ENCODE data around the gene PIH1D1. TPM values are rescaled to one million over a fixed set of nuclear protein-coding genes. Genes with fewer than 3 reads are reported as not detected.

PIH1D1 gene
- total RNA-seq, 1 experiment from 2014 or later: 122 TPM

- TF ChIP-seq EZH2 (IDR thresholded peaks at IDR 0.05; ENCODE audit: borderline replicate concordance, low read depth, low read length, poor library complexity, severe bottlenecking): no peak
- no peak for TF ChIP-seq CTCF (conservative IDR thresholded peaks at IDR 0.05; ENCODE audit: low read depth, low read length)
- no peak for DNase-seq (ENCODE audit: low spot score)
- H3K4me3 ChIP-seq (ENCODE audit: low read depth, low read length, poor library complexity, severe bottlenecking): no peak overlapping the region
- peaks cover 66% of the 10 kb centered on the region for H3K36me3 ChIP-seq (ENCODE audit: insufficient read depth, low read length, poor library complexity, severe bottlenecking)
- no peaks in the 10 kb centered on the region for H3K27me3 ChIP-seq (replicated peaks; ENCODE audit: insufficient read depth, low read depth, low read length, poor library complexity)
- peaks cover 21% of the 10 kb centered on the region for H3K4me1 ChIP-seq (ENCODE audit: insufficient read depth, low read length, poor library complexity, severe bottlenecking)
- BruUV-seq (replicated peaks): no TSS peak
- no peaks in the 10 kb centered on the region for H3K9me3 ChIP-seq (ENCODE audit: low read depth, low read length, poor library complexity, severe bottlenecking)
- ChIA-PET POLR2A (ENCODE audit: low non-redundant PET) (interaction anchor here (0.6 kb wide), 1 partner anchor 274 kb away, joined by 3 read pairs; the partner anchor contains the start of gene AP2A1), CTCF (no interaction called here)
- peak overlapping the region; percentile 31 for H3K27ac ChIP-seq (ENCODE audit: low read depth, low read length, poor library complexity, severe bottlenecking)
- intact Hi-C loops (cut with micrococcal nuclease; ENCODE audit: unreplicated experiment): loop anchor here (10.0 kb wide), 1 partner anchor 382 kb away; the partner anchor contains the start of genes AKT1S1 and TBC1D17
Observed at GRCh38 chr19:49492573-49493405, 41.2 kb upstream of the PIH1D1 start.

GRCh38 chr19:49491804-49492572 is 40.4 kb upstream of the PIH1D1 start:
- H3K9me3 ChIP-seq (ENCODE audit: low read depth, low read length, poor library complexity, severe bottlenecking): no peaks in the 10 kb centered on the region
- intact Hi-C loops (cut with micrococcal nuclease; ENCODE audit: unreplicated experiment): loop anchor here (10.0 kb wide), 1 partner anchor 383 kb away; the partner anchor contains the start of genes AKT1S1 and TBC1D17
- H3K4me3 ChIP-seq (ENCODE audit: low read depth, low read length, poor library complexity, severe bottlenecking): no peak overlapping the region
- TF ChIP-seq EZH2 (IDR thresholded peaks at IDR 0.05; ENCODE audit: borderline replicate concordance, low read depth, low read length, poor library complexity, severe bottlenecking) (no peak), CTCF (conservative IDR thresholded peaks at IDR 0.05; ENCODE audit: low read depth, low read length) (no peak)
- no peaks in the 10 kb centered on the region for H3K27me3 ChIP-seq (replicated peaks; ENCODE audit: insufficient read depth, low read depth, low read length, poor library complexity)
- ChIA-PET POLR2A (ENCODE audit: low non-redundant PET) (no interaction called here), CTCF (no interaction called here)
- peaks cover 58% of the 10 kb centered on the region for H3K36me3 ChIP-seq (ENCODE audit: insufficient read depth, low read length, poor library complexity, severe bottlenecking)
- H3K4me1 ChIP-seq (ENCODE audit: insufficient read depth, low read length, poor library complexity, severe bottlenecking): peaks cover 16% of the 10 kb centered on the region
- no TSS peak for BruUV-seq (replicated peaks)
- peak overlapping the region; percentile 34 for H3K27ac ChIP-seq (ENCODE audit: low read depth, low read length, poor library complexity, severe bottlenecking)
- DNase-seq (ENCODE audit: low spot score): no peak

- CTCF ChIA-PET: interaction anchor here (0.6 kb wide), 1 partner anchor 21 kb away, joined by 4 read pairs; no protein-coding TSS in a partner anchor
- Histone ChIP-seq H3K27me3 (replicated peaks; ENCODE audit: insufficient read depth, low read depth, low read length, poor library complexity) (no peaks in the 10 kb centered on the region), H3K9me3 (ENCODE audit: low read depth, low read length, poor library complexity, severe bottlenecking) (no peaks in the 10 kb centered on the region), H3K4me3 (ENCODE audit: low read depth, low read length, poor library complexity, severe bottlenecking) (no peak overlapping the region), H3K36me3 (ENCODE audit: insufficient read depth, low read length, poor library complexity, severe bottlenecking) (peaks cover 54% of the 10 kb centered on the region), H3K4me1 (ENCODE audit: insufficient read depth, low read length, poor library complexity, severe bottlenecking) (peaks cover 16% of the 10 kb centered on the region), H3K27ac (ENCODE audit: low read depth, low read length, poor library complexity, severe bottlenecking) (peak overlapping the region; percentile 97)
- intact Hi-C loops (cut with micrococcal nuclease; ENCODE audit: unreplicated experiment): loop anchor here (10.0 kb wide), 1 partner anchor 384 kb away; the partner anchor contains the start of genes AKT1S1 and TBC1D17
- no TSS peak for BruUV-seq (replicated peaks)
- POLR2A ChIA-PET (ENCODE audit: low non-redundant PET): no interaction called here
- DNase-seq (ENCODE audit: low spot score): no peak
- no peak for TF ChIP-seq EZH2 (IDR thresholded peaks at IDR 0.05; ENCODE audit: borderline replicate concordance, low read depth, low read length, poor library complexity, severe bottlenecking)
- TF ChIP-seq CTCF (conservative IDR thresholded peaks at IDR 0.05; ENCODE audit: low read depth, low read length): no peak
Observed at GRCh38 chr19:49491030-49491803, 39.6 kb upstream of the PIH1D1 start.
